GM12878 (cell line): ENCODE measurements around the gene PROZ. TPM values are rescaled to one million over a fixed set of nuclear protein-coding genes. Genes with fewer than 3 reads are reported as not detected.

Source experiments
- ATAC-seq: fragments of 200-7000 bp; cut with Tn5 transposase; 3 replicates; pipeline ENCODE4 v1.9.1; 2020; ENCODE audit warnings: mild to moderate bottlenecking, moderate library complexity
- BruUV-seq: library from RNA; stranded (reverse); fragments of 400-500 nt; replicated peaks from 2 replicates; lab custom pipeline; 2021; lab: Mats Ljungman, UMichigan
- CTCF ChIA-PET: fragments of 300-600 bp; sonication (Branson Sonifier 250); formaldehyde crosslinking; extraction: SDS; loops from one replicate; lab custom pipeline; 2021; ENCODE audit warnings: inconsistent platforms; lab: Yijun Ruan, JAX
- POLR2A ChIA-PET: fragments of 350-600 bp; formaldehyde crosslinking; extraction: SDS; loops from one replicate; lab custom pipeline; 2021; ENCODE audit warnings: inconsistent platforms; lab: Charles Lee
- RAD21 ChIA-PET: fragments of 300-600 bp; sonication (Branson Sonifier 250); formaldehyde crosslinking; loops from one replicate; lab custom pipeline; 2023; ENCODE audit warnings: antibody characterized with exemption; ENCODE audit not compliant: unreplicated experiment; lab: Charles Lee
- SMC1A ChIA-PET: fragments of 300-600 bp; sonication (Branson Sonifier 250); formaldehyde crosslinking; loops from one replicate; lab custom pipeline; 2023; ENCODE audit not compliant: unreplicated experiment, uncharacterized antibody; lab: Charles Lee
- DNase-seq: peaks from one replicate; pipeline ENCODE4 v3.0.0-alpha.2; 2011; ENCODE audit warnings: low read depth, low spot score
- FAIRE-seq: peaks from 3 replicates; lab custom pipeline; 2011; peaks lifted over from hg19 to GRCh38; lab: Jason Lieb, UNC
- H2AFZ ChIP-seq: 2 replicates; pipeline ENCODE4 v1.6.0; 2011; ENCODE audit warnings: low read depth, low read length, control low read depth; ENCODE audit not compliant: control insufficient read depth
- H3K27ac ChIP-seq: 2 replicates; pipeline ENCODE4 v1.5.1; 2011; ENCODE audit warnings: control low read depth; ENCODE audit not compliant: control insufficient read depth, insufficient read depth
- H3K27me3 ChIP-seq, 2 experiments: replicated peaks in 1 of 2; 2 replicates each; pipeline versions ENCODE4 v1.6.0 to v1.6.1; 2011; ENCODE audit warnings: low read length in 1 of 2; ENCODE audit not compliant: control insufficient read depth in 2 of 2, insufficient read depth in 2 of 2
- H3K36me3 ChIP-seq, 2 experiments: 2 replicates each; pipeline ENCODE4 v1.5.1; 2011; ENCODE audit warnings: low read length in 1 of 2; ENCODE audit not compliant: control insufficient read depth in 2 of 2, insufficient read depth in 2 of 2
- H3K4me1 ChIP-seq: 2 replicates; pipeline ENCODE4 v1.6.1; 2011; ENCODE audit warnings: mild to moderate bottlenecking, low read length, moderate library complexity, mixed read lengths; ENCODE audit not compliant: control insufficient read depth, insufficient read depth
- H3K4me2 ChIP-seq: 2 replicates; pipeline ENCODE4 v1.6.0; 2011; ENCODE audit warnings: control low read depth; ENCODE audit not compliant: control insufficient read depth, insufficient read depth
- H3K4me3 ChIP-seq: fragments of 200-600 bp; sonication (generic); 2 replicates; pipeline ENCODE4 v1.5.1; 2016
- H3K79me2 ChIP-seq: 2 replicates; pipeline ENCODE4 v1.6.0; 2011; ENCODE audit warnings: low read length; ENCODE audit not compliant: control insufficient read depth, insufficient read depth
- H3K9ac ChIP-seq: 2 replicates; pipeline ENCODE4 v1.8.0; 2011; ENCODE audit warnings: low read length, control low read depth, mixed read lengths; ENCODE audit not compliant: control insufficient read depth, insufficient read depth
- H3K9me3 ChIP-seq: replicated peaks from 3 replicates; pipeline ENCODE4 v1.5.1; 2011; ENCODE audit warnings: mild to moderate bottlenecking, low read length; ENCODE audit not compliant: control insufficient read depth, insufficient read depth
- H4K20me1 ChIP-seq: 2 replicates; pipeline ENCODE4 v1.6.0; 2011; ENCODE audit not compliant: control insufficient read depth, insufficient read depth
- BHLHE40 ChIP-seq, 2 experiments: fragments of 450-650 bp in 1 of 2; IDR thresholded peaks; 2 replicates each; pipeline ENCODE4 v1.6.1; 2011 to 2017; ENCODE audit warnings: low read depth in 2 of 2, borderline replicate concordance in 1 of 2, improper control_type of control experiment in 1 of 2, low read length in 1 of 2, mild to moderate bottlenecking in 1 of 2
- CBX5 ChIP-seq: sonication (generic); IDR thresholded peaks from 2 replicates; pipeline ENCODE4 v1.6.1; 2016; ENCODE audit warnings: low read depth, moderate library complexity, mild to moderate bottlenecking, inconsistent platforms
- EED ChIP-seq: sonication (generic); IDR thresholded peaks from 2 replicates; pipeline ENCODE4 v1.6.1; 2016; ENCODE audit warnings: antibody characterized with exemption, low read depth
- EP300 ChIP-seq, 2 experiments: fragments of 150-350 bp in 1 of 2; IDR thresholded peaks; 2 replicates each; pipeline ENCODE4 v1.6.1; 2011 to 2012; ENCODE audit warnings: low read depth in 2 of 2, low read length in 2 of 2, borderline replicate concordance in 1 of 2, improper control_type of control experiment in 1 of 2, inconsistent platforms in 1 of 2; ENCODE audit not compliant: control insufficient read depth in 1 of 2
- HDAC2 ChIP-seq: fragments of 200-600 bp; sonication (generic); IDR thresholded peaks from 2 replicates; pipeline ENCODE4 v1.6.1; 2017
- JUND ChIP-seq: IDR thresholded peaks from 2 replicates; pipeline ENCODE4 v1.6.1; 2012; ENCODE audit warnings: low read depth, mild to moderate bottlenecking, low read length, improper control_type of control experiment, moderate library complexity
- MTA2 ChIP-seq: fragments of 450-650 bp; IDR thresholded peaks from 2 replicates; pipeline ENCODE4 v1.6.1; 2016; ENCODE audit warnings: low read depth, mild to moderate bottlenecking, moderate library complexity
- MXI1 ChIP-seq: fragments of 150-350 bp; IDR thresholded peaks from 2 replicates; pipeline ENCODE4 v1.6.1; 2011; ENCODE audit warnings: low read depth, mild to moderate bottlenecking, inconsistent platforms, low read length, improper control_type of control experiment
- POLR2AphosphoS2 ChIP-seq: IDR thresholded peaks from 2 replicates; pipeline ENCODE4 v1.6.1; 2011; ENCODE audit warnings: low read depth, mild to moderate bottlenecking, low read length, improper control_type of control experiment, moderate library complexity
- POLR2AphosphoS5 ChIP-seq: IDR thresholded peaks from 2 replicates; pipeline ENCODE4 v1.6.1; 2011; ENCODE audit warnings: mild to moderate bottlenecking, low read length, inconsistent platforms
- RCOR1 ChIP-seq: conservative IDR thresholded peaks from 2 replicates; pipeline ENCODE4 v1.6.1; 2012; ENCODE audit warnings: low read depth, low read length, improper control_type of control experiment
- TCF12 ChIP-seq: IDR thresholded peaks from 2 replicates; pipeline ENCODE4 v1.6.1; 2011; ENCODE audit warnings: low read depth, mild to moderate bottlenecking, low read length
- ZNF384 ChIP-seq: IDR thresholded peaks from 2 replicates; pipeline ENCODE4 v1.6.1; 2012; ENCODE audit warnings: low read depth, mild to moderate bottlenecking, low read length, improper control_type of control experiment, borderline replicate concordance
- WGBS: methylation state at CpG from one replicate; pipeline ENCODE4 v1.1.6; 2016; ENCODE audit warnings: low lambda C conversion rate; ENCODE audit not compliant: insufficient replicate concordance, insufficient coverage; ENCODE audit errors: missing lambda C conversion rate; 5-methylcytosine and 5-hydroxymethylcytosine counted together
- in situ Hi-C: fragments of 300-500 bp; cut with MboI; formaldehyde crosslinking; loops from 9 replicates; pipeline ENCODE4 v1.14.3; 2018; ENCODE audit warnings: mixed read lengths
- intact Hi-C: fragments of 100-400 bp; cut with micrococcal nuclease; formaldehyde crosslinking; loops from one replicate; pipeline ENCODE4 v1.14.2; 2022; ENCODE audit not compliant: unreplicated experiment
- polyA plus RNA-seq, 11 experiments: library from polyadenylated mRNA; depleted of rRNA in 4 of 11; unstranded in 6 of 11; stranded (reverse) in 5 of 11; fragments of >200 nt; fragmentation: Nextera tagmentation in 4 of 11; fragmentation: Illumina TruSeq in 1 of 11; extraction: Ambion mirVana in 4 of 11; extraction: Trizol in 1 of 11; gene quantifications; 1 replicate in 1 of 11; 2 replicates in 10 of 11; pipeline versions ENCODE4 v1.2.1 to v1.2.3, GENCODE V29; 2011 to 2016; ENCODE audit warnings: inconsistent platforms in 2 of 11, missing spikeins in 2 of 11, low read depth in 1 of 11
- total RNA-seq, 4 experiments: library from RNA; depleted of rRNA in 3 of 4; stranded (reverse); fragments of >200 nt in 3 of 4; fragmentation: Illumina TruSeq in 1 of 4; extraction: Trizol in 1 of 4; gene quantifications; 2 replicates each; pipeline versions ENCODE4 v1.2.1 to v1.2.3, GENCODE V29; 2013 to 2021
- TF ChIP-seq, protein P1 (sequence below): fragments of 450-650 bp; IDR thresholded peaks from 2 replicates; pipeline ENCODE4 v1.6.1; 2017; ENCODE audit warnings: mild to moderate bottlenecking, moderate library complexity
- TF ChIP-seq, protein P2 (sequence below): fragments of 450-650 bp; conservative IDR thresholded peaks from 2 replicates; pipeline ENCODE4 v1.6.1; 2017; ENCODE audit warnings: mild to moderate bottlenecking, moderate library complexity
- TF ChIP-seq, protein P3 (sequence below): fragments of 450-650 bp; formaldehyde crosslinking; IDR thresholded peaks from 2 replicates; pipeline ENCODE4 v1.4.0; 2022; ENCODE audit warnings: mild to moderate bottlenecking, moderate library complexity

PROZ gene
- total and polyA plus RNA-seq, 10 of the 15 experiments (the other 5 are each of a cell fraction or from before 2014, with no cell fraction given): 0.07 to 0.24 (median 0.21) TPM; not detected in 7

DNA sequence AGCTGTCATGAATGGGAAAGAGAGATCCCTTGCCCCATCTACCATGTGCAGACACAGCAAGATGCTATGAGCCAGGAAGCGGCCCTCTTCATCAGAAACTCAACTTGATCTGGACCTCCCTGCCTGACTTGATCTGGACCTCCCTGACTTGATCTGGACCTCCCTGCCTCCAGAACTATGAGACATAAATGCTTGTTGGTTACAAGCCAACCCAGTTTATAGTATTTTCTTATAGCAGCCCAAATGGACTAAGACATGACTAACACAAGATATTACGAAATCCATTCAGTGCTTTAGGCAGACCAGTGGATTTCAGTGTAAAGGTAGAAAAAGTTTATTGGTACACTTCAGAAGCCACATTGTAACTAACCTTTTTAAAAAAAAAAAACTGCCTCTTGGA, 34.5 kb downstream of the PROZ start:
- DNase-seq (no peak), FAIRE-seq (no peak), ATAC-seq (no peak)
- H3K79me2 ChIP-seq: no peaks in the 10 kb centered on the region
- SMC1A ChIA-PET: no interaction called here
- H3K9me3 ChIP-seq: peaks cover 12% of the 10 kb centered on the region; the same call in 2 of the 3 replicates
- H3K4me1 ChIP-seq: no peaks in the 10 kb centered on the region
- intact Hi-C loops (no loop called here), in situ Hi-C loops (no loop called here)
- no peaks in the 10 kb centered on the region for H4K20me1 ChIP-seq
- TF ChIP-seq, protein P1, sequence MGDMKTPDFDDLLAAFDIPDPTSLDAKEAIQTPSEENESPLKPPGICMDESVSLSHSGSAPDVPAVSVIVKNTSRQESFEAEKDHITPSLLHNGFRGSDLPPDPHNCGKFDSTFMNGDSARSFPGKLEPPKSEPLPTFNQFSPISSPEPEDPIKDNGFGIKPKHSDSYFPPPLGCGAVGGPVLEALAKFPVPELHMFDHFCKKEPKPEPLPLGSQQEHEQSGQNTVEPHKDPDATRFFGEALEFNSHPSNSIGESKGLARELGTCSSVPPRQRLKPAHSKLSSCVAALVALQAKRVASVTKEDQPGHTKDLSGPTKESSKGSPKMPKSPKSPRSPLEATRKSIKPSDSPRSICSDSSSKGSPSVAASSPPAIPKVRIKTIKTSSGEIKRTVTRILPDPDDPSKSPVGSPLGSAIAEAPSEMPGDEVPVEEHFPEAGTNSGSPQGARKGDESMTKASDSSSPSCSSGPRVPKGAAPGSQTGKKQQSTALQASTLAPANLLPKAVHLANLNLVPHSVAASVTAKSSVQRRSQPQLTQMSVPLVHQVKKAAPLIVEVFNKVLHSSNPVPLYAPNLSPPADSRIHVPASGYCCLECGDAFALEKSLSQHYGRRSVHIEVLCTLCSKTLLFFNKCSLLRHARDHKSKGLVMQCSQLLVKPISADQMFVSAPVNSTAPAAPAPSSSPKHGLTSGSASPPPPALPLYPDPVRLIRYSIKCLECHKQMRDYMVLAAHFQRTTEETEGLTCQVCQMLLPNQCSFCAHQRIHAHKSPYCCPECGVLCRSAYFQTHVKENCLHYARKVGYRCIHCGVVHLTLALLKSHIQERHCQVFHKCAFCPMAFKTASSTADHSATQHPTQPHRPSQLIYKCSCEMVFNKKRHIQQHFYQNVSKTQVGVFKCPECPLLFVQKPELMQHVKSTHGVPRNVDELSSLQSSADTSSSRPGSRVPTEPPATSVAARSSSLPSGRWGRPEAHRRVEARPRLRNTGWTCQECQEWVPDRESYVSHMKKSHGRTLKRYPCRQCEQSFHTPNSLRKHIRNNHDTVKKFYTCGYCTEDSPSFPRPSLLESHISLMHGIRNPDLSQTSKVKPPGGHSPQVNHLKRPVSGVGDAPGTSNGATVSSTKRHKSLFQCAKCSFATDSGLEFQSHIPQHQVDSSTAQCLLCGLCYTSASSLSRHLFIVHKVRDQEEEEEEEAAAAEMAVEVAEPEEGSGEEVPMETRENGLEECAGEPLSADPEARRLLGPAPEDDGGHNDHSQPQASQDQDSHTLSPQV: no peak
- TF ChIP-seq TCF12 (no peak), EED (no peak), JUND (no peak), MXI1 (no peak), BHLHE40 (IDR thresholded peaks at IDR 0.05; ENCODE audit: borderline replicate concordance in 1 of 2, low read depth in 2 of 2, low read length in 1 of 2) (no peak), ZNF384 (no peak), POLR2AphosphoS2 (no peak), HDAC2 (no peak), MTA2 (no peak), RCOR1 (no peak), POLR2AphosphoS5 (no peak), EP300 (IDR thresholded peaks at IDR 0.05; ENCODE audit: borderline replicate concordance in 1 of 2, control insufficient read depth in 1 of 2, low read depth in 2 of 2, low read length in 2 of 2) (no peak), CBX5 (no peak)
- TF ChIP-seq, protein P2, sequence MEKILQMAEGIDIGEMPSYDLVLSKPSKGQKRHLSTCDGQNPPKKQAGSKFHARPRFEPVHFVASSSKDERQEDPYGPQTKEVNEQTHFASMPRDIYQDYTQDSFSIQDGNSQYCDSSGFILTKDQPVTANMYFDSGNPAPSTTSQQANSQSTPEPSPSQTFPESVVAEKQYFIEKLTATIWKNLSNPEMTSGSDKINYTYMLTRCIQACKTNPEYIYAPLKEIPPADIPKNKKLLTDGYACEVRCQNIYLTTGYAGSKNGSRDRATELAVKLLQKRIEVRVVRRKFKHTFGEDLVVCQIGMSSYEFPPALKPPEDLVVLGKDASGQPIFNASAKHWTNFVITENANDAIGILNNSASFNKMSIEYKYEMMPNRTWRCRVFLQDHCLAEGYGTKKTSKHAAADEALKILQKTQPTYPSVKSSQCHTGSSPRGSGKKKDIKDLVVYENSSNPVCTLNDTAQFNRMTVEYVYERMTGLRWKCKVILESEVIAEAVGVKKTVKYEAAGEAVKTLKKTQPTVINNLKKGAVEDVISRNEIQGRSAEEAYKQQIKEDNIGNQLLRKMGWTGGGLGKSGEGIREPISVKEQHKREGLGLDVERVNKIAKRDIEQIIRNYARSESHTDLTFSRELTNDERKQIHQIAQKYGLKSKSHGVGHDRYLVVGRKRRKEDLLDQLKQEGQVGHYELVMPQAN: no peak
- TF ChIP-seq, protein P3, sequence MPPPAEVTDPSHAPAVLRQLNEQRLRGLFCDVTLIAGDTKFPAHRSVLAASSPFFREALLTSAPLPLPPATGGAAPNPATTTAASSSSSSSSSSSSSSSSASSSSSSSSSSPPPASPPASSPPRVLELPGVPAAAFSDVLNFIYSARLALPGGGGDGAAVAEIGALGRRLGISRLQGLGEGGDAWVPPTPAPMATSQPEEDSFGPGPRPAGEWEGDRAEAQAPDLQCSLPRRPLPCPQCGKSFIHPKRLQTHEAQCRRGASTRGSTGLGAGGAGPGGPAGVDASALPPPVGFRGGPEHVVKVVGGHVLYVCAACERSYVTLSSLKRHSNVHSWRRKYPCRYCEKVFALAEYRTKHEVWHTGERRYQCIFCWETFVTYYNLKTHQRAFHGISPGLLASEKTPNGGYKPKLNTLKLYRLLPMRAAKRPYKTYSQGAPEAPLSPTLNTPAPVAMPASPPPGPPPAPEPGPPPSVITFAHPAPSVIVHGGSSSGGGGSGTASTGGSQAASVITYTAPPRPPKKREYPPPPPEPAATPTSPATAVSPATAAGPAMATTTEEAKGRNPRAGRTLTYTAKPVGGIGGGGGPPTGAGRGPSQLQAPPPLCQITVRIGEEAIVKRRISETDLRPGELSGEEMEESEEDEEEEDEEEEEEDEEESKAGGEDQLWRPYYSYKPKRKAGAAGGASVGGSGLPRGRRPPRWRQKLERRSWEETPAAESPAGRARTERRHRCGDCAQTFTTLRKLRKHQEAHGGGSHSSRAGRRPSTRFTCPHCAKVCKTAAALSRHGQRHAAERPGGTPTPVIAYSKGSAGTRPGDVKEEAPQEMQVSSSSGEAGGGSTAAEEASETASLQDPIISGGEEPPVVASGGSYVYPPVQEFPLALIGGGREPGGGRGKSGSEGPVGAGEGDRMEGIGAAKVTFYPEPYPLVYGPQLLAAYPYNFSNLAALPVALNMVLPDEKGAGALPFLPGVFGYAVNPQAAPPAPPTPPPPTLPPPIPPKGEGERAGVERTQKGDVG (CRISPR knock-in tag): no peak
- no peak overlapping the region for H3K4me2 ChIP-seq
- H2AFZ ChIP-seq: no peak overlapping the region
- H3K9ac ChIP-seq: no peak overlapping the region
- H3K27ac ChIP-seq: no peak overlapping the region
- CTCF ChIA-PET: no interaction called here
- no peaks in the 10 kb centered on the region for H3K27me3 ChIP-seq
- no peak overlapping the region for H3K4me3 ChIP-seq
- H3K36me3 ChIP-seq: peaks cover 9 to 25% of the 10 kb centered on the region in 2 experiments
- 88% methylated on average over 2 of the region's 2 CpGs for WGBS
- BruUV-seq: no TSS peak
- RAD21 ChIA-PET: no interaction called here
- POLR2A ChIA-PET: interaction anchor here (0.5 kb wide), 1 partner anchor 47 kb away, joined by 3 read pairs; no protein-coding TSS in a partner anchor
